Hematopoietic multipotent progenitor cell treated with erythropoietin and hydrocortisone succinate and interleukin-3 and kit ligand, for 4 days (in vitro differentiated cells): ENCODE measurements around the gene LTBP4.
"Not testable (repeated sequence)": the region's sequence is repeated elsewhere in the genome, so short reads cannot be mapped to it uniquely, and the experiment has no call there.

ENCODE experiments used
- DNase-seq: peaks from one replicate; pipeline ENCODE4 v3.0.0-alpha.2; 2015

Gene LTBP4

GRCh38 chr19:40633207-40633606, 32.0 kb downstream of the LTBP4 start:
- DNase-seq, result no peak

- DNase-seq, result no peak
Observed at GRCh38 chr19:40638327-40638726, 37.2 kb downstream of the LTBP4 start.

- DNase-seq, result no peak
Observed at GRCh38 chr19:40639638-40639982, 38.4 kb downstream of the LTBP4 start.

- peak; percentile 43 for DNase-seq
Observed at GRCh38 chr19:40640744-40641143, 39.6 kb downstream of the LTBP4 start.

GRCh38 chr19:40641281-40641680, 40.1 kb downstream of the LTBP4 start:
- DNase-seq, result no peak

- DNase-seq, result no peak
Observed at GRCh38 chr19:40642051-40642706, 41.0 kb downstream of the LTBP4 start.

- DNase-seq, result no peak
Observed at GRCh38 chr19:40642757-40643305, 41.7 kb downstream of the LTBP4 start.

- no peak for DNase-seq
Observed at GRCh38 chr19:40646743-40647254, 45.6 kb downstream of the LTBP4 start.

- DNase-seq, result not testable (repeated sequence)
Observed at GRCh38 chr19:40649903-40650675, 48.9 kb downstream of the LTBP4 start.

GRCh38 chr19:40650749-40651305, 49.7 kb downstream of the LTBP4 start:
- DNase-seq, result no peak

GRCh38 chr19:40652303-40652702, 51.1 kb downstream of the LTBP4 start:
- not testable (repeated sequence) for DNase-seq

GRCh38 chr19:40655684-40656083, 54.5 kb downstream of the LTBP4 start:
- DNase-seq, result not testable (repeated sequence)

GRCh38 chr19:40658031-40658430, 56.9 kb downstream of the LTBP4 start:
- DNase-seq, result no peak

GRCh38 chr19:40659116-40659515, 57.9 kb downstream of the LTBP4 start:
- DNase-seq, result no peak

GRCh38 chr19:40659566-40659965, 58.4 kb downstream of the LTBP4 start:
- DNase-seq, result no peak

GRCh38 chr19:40661616-40662015, 60.4 kb downstream of the LTBP4 start:
- DNase-seq, result no peak

GRCh38 chr19:40662925-40663694, 61.9 kb downstream of the LTBP4 start:
- peak; percentile 93 for DNase-seq

- DNase-seq, result peak; percentile 45
Observed at GRCh38 chr19:40663695-40664692, 62.8 kb downstream of the LTBP4 start.

GRCh38 chr19:40666803-40667438, 65.8 kb downstream of the LTBP4 start:
- DNase-seq, result no peak

GRCh38 chr19:40667602-40668001, 66.4 kb downstream of the LTBP4 start:
- DNase-seq, result no peak

- no peak for DNase-seq
Observed at GRCh38 chr19:40668991-40669614, 67.9 kb downstream of the LTBP4 start.
